ENCODE measurements around the gene PRR20B.
"Not testable (repeated sequence)": the region's sequence is repeated elsewhere in the genome, so short reads cannot be mapped to it uniquely, and the experiment has no call there.

PRR20B gene

DNA sequence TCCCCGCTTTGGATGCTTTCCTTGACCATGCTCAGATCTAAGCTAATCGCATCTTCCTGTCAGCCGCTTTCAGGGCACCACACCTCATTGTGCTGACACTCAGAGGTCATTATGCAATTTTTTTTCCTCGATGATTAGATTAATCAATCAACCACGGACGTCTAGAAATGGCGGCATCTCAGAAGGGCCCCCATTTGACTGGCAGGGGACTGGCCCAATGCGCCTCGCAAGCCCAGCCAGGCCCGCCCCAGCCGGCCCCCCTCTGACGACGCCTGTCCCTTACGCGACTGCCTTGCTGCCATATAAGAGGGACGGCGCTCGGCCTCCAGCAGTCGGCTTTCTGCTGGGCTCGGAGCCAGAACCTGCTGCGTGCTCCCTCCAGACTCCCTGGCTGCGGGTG is at the start of gene PRR20B:
Gene PRR20B (plus strand): TSS at position 301 of the 400 bp plus-strand sequence. CDS start 387 bp downstream, outside the sequence.
- not testable (repeated sequence) for DNase-seq

DNA sequence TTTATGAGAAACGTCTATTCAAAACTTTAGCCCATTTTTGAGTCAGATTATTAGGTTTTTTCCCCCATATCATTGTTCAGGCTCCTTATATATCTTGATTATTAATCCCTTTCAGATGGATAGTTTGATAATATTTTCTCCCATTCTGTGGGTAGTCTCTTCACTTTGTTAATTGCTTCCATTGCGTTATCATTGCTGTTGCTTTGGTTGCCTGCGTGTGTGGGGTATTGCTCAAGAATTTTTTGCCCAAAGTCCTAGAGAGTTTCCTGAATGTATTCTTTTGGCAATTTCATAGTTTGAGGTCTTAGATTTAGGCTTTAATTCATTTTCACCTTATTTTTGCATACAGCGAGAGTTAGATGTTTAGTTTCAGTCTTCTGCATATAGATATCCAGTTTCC is 32.3 kb upstream of the PRR20B start:
- TF ChIP-seq POLR2A (IDR thresholded peaks at IDR 0.05; ENCODE audit: low read length): no peak
- no peak for TF ChIP-seq GATA1 (IDR thresholded peaks at IDR 0.05; ENCODE audit: low read depth, low read length)
- DNase-seq: no peak

- no peak for TF ChIP-seq POLR2A (IDR thresholded peaks at IDR 0.05; ENCODE audit: low read length)
Observed at GRCh38 chr13:57123681-57124080, 23.6 kb upstream of the PRR20B start.

GRCh38 chr13:57128909-57129308 is 18.4 kb upstream of the PRR20B start:
- TF ChIP-seq GATA1 (IDR thresholded peaks at IDR 0.05; ENCODE audit: low read depth, low read length): no peak
- TF ChIP-seq POLR2A (IDR thresholded peaks at IDR 0.05; ENCODE audit: low read length): no peak
- no peak for DNase-seq

More at GRCh38 chr13:57123681-57124080, 23.6 kb upstream of the PRR20B start:
- no peak for DNase-seq

- TF ChIP-seq GATA1 (IDR thresholded peaks at IDR 0.05; ENCODE audit: low read depth, low read length) (no peak), POLR2A (IDR thresholded peaks at IDR 0.05; ENCODE audit: low read length) (no peak)
- no peak for DNase-seq
Observed at GRCh38 chr13:57136093-57136492, 11.2 kb upstream of the PRR20B start.

- no peak for DNase-seq
- TF ChIP-seq POLR2A (IDR thresholded peaks at IDR 0.05; ENCODE audit: low read length) (no peak), GATA1 (IDR thresholded peaks at IDR 0.05; ENCODE audit: low read depth, low read length) (no peak)
Observed at GRCh38 chr13:57137585-57137984, 9.7 kb upstream of the PRR20B start.

DNA sequence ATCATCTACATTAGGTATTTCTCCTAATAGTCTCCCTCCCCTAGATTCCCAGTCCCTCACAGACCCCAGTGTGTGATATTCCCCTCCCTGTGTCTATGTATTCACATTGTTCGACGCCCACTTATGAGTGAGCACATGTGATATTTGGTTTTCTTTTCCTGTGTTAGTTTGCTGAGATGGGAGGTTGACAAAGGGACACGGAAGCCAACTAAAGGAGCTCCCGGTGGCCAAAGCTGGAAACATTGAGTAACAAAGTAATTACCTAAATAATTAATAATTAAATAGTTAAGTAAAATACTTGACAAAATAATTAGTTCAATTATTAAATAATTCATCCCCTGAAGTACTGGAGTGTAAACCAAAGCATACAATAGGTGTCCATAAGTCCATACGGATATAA is 8.3 kb upstream of the PRR20B start:
- TF ChIP-seq POLR2A (IDR thresholded peaks at IDR 0.05; ENCODE audit: low read length) (no peak), GATA1 (IDR thresholded peaks at IDR 0.05; ENCODE audit: low read depth, low read length) (no peak)
- DNase-seq: no peak

DNA sequence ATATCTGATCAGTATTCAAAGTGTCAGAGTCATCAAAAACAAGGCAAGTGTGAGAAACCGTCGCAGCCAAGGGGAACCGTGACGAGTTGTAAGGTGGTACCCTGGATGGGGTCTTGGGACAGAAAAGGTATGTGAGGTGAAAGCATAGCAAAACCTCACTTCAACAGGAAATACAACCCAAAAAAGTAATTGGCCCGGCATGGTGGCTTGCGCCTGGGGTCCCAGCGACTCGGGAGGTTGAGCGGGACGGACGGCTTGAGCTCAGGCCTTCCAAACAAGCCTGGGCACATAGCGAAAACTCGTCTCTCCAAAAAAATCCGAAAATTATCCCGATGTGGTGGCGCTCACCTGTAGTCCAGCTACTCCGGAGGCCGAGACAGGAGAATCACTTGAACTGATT is 7.5 kb upstream of the PRR20B start:
- not testable (repeated sequence) for DNase-seq

DNA sequence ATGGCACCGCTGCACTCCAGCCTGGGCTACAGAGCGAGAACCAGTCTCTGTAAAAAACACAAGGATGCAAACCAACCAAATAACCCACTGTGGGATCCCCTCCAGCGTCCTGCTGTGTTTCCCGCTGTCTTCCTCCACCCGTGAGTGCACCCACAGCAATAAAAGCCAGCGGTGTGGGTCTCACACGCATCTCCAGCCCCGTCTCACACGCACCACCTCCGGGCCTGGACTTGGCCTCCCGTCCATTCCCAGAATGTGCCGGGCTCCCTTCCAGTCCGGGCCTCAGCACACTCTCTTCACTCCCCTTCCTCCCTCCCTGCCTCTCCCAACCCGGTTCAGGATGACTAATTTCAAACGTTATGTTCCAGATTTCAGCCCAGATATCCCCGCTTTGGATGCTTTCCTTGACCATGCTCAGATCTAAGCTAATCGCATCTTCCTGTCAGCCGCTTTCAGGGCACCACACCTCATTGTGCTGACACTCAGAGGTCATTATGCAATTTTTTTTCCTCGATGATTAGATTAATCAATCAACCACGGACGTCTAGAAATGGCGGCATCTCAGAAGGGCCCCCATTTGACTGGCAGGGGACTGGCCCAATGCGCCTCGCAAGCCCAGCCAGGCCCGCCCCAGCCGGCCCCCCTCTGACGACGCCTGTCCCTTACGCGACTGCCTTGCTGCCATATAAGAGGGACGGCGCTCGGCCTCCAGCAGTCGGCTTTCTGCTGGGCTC is 6.9 kb upstream of the PRR20B start, which contains the start of gene PRR20A:
Gene PRR20A (plus strand): TSS at position 684 of the 734 bp plus-strand sequence. CDS start 387 bp downstream, outside the sequence.
- DNase-seq: not testable (repeated sequence)

DNA sequence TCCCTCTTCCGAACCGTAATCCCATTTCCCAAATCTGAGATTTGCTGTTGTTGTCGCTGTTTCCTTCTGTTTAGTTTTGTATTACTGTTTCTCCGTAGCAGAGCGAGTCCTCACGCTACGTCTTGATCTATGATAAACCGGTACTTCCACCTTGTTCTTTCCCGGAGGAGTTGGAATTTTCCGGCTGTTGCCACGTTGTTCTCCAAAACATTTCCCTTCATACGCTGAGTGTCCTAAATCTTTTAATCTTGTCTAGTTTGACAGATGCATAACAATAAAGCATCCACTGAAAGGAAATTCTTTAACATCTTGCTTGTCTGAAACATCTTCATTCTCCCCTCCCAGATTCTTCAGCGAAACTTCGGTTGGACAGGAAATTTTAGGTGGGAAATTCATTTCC is 818 bp downstream of the PRR20B start:
- DNase-seq: not testable (repeated sequence)

- DNase-seq: not testable (repeated sequence)
Observed at GRCh38 chr13:57153761-57154160, 6.5 kb downstream of the PRR20B start, which contains the start of gene PRR20C. TSS of gene PRR20C (plus strand) at chr13:57154061. CDS start at chr13:57154448, 387 bp downstream.

- not testable (repeated sequence) for DNase-seq
Observed at GRCh38 chr13:57160332-57160731, 13.0 kb downstream of the PRR20B start, which contains the start of gene PRR20D. TSS of gene PRR20D (plus strand) at chr13:57160632. CDS start at chr13:57161019, 387 bp downstream.

DNA sequence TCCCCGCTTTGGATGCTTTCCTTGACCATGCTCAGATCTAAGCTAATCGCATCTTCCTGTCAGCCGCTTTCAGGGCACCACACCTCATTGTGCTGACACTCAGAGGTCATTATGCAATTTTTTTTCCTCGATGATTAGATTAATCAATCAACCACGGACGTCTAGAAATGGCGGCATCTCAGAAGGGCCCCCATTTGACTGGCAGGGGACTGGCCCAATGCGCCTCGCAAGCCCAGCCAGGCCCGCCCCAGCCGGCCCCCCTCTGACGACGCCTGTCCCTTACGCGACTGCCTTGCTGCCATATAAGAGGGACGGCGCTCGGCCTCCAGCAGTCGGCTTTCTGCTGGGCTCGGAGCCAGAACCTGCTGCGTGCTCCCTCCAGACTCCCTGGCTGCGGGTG is 19.6 kb downstream of the PRR20B start, which contains the start of gene PRR20E:
Gene PRR20E (plus strand): TSS at position 301 of the 400 bp plus-strand sequence. CDS start 387 bp downstream, outside the sequence.
- DNase-seq: not testable (repeated sequence)

DNA sequence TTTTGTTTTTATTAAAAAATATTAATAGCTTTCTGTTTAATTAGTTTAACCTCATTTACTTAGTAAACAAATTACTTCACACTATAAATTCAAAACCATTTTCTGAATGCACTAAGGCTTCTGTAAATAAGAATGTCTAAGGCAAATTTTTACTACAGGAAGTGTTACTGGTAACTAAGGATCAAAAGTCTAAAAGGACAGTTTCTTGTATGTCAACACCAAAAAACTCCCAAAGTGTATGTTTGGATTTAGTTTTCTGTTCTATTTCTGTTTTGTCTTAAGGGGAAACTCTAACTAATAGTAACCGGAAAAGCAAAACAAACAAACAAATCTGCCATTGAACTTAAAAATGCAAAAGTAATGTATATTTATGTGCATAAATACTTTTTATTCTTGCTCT is 44.4 kb downstream of the PRR20B start:
- no peak for TF ChIP-seq POLR2A (IDR thresholded peaks at IDR 0.05; ENCODE audit: low read length)
- DNase-seq: no peak
